Skin of body (tissue), 2 donors: ENCODE data around the gene SNX6. TPM values are rescaled to one million over a fixed set of nuclear protein-coding genes. Genes with fewer than 3 reads are reported as not detected.
"Not testable (repeated sequence)": the region's sequence is repeated elsewhere in the genome, so short reads cannot be mapped to it uniquely, and the experiment has no call there.

Experiments
- DNase-seq: peaks from one replicate; lab custom pipeline; 2025; lab: John Stamatoyannopoulos, UW
- total RNA-seq: library from RNA; depleted of rRNA; stranded (reverse); fragments of >200 nt; gene quantifications from one replicate; pipeline ENCODE4 v1.2.3, GENCODE V29; 2014

SNX6 gene
- total RNA-seq, result 81.2 TPM

DNA sequence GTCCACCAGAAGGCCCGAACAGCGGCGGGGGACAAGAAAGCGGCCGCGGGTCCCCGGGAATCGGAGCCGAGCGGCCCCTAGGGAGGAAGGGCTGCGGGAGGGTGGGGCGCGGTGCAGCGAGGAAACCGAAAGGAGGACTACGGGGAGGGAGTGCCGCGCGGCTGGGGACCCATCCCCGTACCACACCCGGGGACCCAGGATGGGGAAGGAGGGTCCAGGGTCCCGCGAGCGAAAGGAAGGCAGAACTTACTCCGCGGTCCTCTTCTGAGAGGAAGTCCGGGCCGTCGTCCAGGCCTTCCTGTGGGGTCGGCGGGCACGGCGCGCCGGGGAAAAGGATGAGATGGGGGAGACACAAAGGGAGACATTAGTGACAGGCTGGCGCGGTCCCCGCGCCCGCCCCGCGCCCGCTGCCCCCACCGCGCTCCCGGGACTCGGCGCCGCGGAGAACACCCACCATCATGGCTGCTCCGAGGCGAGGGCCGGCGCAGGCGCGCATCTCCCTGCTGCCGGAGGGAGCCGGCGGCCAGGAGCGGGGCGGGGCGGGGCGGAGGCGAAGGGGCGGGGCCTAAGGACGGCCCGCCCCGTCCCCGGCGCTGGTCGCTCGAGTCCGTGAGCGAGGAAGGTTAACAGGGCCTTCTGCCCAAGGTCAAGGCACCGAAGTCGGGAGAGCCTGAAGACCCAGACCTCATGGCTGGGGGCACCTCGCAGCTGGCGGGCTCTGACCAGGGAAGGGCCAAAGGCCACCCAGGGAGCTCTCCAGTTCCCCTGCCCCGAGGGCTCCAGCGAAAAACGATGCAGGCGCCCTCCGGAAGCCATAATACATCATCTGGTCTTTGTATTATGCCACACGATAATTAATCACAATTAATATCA lies at the start of gene SNX6:
Gene SNX6 (minus strand): TSS at position 492 of the 873 bp plus-strand sequence. CDS start 32 bp downstream, at position 460.
- peak; percentile 58 for DNase-seq

GRCh38 chr14:34678735-34679134 lies 48.8 kb upstream of the SNX6 start:
- DNase-seq, result no peak

- DNase-seq, result peak; percentile 56
Observed at GRCh38 chr14:34678306-34678705, 48.4 kb upstream of the SNX6 start.

GRCh38 chr14:34676516-34677211 lies 46.7 kb upstream of the SNX6 start:
- no peak for DNase-seq

DNA sequence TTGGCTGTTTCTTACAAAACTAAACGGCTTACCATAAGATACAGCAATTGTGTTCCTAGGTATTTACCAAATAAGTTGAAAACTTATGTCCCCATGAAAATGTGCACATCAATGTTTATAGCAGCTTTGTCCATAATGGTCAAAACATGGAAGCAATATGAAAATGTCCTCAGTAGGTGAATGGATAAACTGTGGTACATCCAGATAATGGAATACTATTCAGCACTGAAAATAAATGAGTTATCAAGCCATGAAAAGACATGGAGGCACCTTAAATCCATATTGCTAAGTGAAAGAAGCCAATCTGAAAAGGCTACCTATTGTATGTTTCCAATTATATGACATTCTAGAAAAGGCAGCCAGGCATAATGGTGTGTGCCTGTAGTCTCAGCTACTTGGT lies 43.8 kb upstream of the SNX6 start:
- DNase-seq, result no peak

DNA sequence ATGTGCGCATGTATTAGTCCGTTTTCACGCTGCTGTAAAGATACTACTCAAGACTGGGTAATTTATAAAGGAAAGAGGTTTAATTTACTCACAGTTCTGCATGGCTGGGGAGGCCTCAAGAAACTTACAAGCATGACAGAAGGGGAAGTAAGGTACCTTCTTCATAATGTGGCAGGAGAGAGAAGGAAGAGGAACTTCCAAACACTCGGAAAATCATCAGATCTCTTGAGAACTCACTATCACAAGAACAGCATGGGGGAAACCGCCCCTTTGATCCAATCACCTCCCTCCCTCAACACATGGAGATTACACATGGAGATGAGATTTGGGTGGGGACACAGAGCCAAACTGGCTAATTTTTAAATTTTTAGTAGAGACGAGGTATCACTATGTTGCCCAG lies 41.8 kb upstream of the SNX6 start:
- no peak for DNase-seq

DNA sequence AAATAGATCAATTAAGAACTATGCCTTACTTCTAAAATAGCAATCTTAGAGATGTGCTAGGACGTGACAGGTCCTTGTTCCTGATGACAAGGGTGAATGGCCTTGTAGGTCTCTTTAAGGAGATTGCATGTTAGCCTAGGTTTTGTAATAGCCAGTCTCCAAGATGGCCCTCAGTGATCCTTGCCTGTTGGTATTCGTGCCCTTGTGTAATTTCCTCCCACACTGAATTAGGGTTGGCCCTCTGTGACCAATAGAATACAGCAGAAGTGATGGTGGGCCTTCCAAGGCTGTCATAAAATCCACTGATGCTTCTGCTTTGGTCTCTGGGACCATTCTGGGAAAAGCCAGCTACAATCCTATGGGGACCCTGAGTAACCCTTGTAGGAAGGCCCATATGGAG lies 38.2 kb upstream of the SNX6 start:
- DNase-seq, result no peak

- no peak for DNase-seq
Observed at GRCh38 chr14:34667007-34667406, 37.1 kb upstream of the SNX6 start.

- DNase-seq, result peak; percentile 76
Observed at GRCh38 chr14:34665785-34666435, 36.0 kb upstream of the SNX6 start.

- DNase-seq, result no peak
Observed at GRCh38 chr14:34662561-34663088, 32.7 kb upstream of the SNX6 start.

DNA sequence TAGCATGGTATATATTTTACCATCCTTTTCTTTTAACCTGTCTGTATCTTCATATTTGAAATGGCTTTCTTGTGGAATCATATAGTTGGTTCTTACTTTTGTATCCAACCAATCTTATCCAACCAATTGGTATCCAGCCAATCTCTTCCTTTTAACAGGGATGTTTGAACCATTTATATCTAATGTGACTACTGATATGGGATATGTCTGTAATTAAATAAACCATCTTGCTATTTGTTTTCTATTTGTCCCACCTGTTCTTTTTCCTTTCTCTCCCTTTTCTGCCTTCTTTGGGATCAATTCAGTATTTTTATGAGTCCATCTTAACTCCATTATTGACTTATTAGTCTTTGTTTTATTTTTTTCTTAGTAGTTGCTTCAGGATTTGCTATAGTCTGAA lies 30.8 kb upstream of the SNX6 start:
- no peak for DNase-seq

DNA sequence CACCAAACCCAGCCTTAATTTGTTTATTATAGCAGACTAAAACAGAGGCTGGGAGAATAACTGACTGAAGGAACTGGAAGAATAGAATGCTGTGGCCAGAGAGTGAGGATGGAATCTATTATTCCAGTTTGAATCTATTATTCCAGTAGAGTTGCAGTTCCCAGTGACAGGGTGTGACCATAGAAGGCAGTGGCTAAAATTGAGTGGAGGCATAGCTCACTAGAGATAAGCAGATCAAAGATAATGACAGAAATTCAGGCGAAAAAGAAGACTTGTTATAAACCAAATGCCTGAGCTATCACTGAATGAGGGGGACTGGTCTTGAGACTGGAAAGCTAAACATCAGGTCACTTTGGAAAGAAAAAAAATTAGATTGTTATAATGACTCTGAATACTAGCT lies 26.0 kb upstream of the SNX6 start:
- no peak for DNase-seq

GRCh38 chr14:34653073-34653472 lies 23.1 kb upstream of the SNX6 start:
- DNase-seq, result not testable (repeated sequence)

- DNase-seq, result not testable (repeated sequence)
Observed at GRCh38 chr14:34652348-34652747, 22.4 kb upstream of the SNX6 start.

- no peak for DNase-seq
Observed at GRCh38 chr14:34650786-34651584, 21.0 kb upstream of the SNX6 start.

DNA sequence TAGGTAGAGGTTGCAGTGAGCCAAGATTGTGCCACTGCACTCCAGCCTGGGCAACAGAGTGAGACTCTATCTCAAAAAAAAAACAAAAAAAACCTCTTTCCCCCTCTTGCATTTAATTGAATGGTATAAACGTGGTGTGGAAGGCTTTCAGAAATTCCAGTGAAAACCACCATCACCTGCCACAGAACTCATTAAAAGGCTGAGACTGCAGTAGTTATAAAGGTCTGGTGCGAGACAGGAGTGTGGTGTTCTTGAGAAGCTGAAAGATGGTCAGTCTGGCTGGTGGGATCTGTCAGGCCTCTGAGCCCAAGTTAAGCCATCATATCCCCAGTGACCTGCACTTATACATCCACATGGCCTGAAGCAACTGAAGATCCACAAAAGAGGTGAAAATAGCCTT lies 20.1 kb upstream of the SNX6 start:
- not testable (repeated sequence) for DNase-seq

DNA sequence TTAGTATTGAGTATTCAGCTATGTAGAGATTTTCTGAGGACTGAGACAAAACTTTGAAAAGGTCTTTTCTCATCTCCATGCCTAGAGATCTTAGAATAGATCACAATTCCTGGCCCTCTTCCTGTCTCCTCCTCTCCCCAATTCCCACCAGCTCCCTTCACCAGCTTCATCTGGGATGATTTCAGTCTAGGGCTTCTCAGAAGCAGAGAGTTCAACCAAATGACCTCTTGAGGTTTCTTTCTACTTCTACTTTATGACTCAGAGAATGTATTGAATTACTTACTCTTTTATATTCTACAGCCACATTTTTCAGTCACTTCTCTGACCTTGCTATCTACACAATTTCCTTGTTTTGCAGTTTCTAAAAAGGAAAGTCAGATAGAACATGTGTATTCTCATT lies 19.4 kb upstream of the SNX6 start:
- no peak for DNase-seq

DNA sequence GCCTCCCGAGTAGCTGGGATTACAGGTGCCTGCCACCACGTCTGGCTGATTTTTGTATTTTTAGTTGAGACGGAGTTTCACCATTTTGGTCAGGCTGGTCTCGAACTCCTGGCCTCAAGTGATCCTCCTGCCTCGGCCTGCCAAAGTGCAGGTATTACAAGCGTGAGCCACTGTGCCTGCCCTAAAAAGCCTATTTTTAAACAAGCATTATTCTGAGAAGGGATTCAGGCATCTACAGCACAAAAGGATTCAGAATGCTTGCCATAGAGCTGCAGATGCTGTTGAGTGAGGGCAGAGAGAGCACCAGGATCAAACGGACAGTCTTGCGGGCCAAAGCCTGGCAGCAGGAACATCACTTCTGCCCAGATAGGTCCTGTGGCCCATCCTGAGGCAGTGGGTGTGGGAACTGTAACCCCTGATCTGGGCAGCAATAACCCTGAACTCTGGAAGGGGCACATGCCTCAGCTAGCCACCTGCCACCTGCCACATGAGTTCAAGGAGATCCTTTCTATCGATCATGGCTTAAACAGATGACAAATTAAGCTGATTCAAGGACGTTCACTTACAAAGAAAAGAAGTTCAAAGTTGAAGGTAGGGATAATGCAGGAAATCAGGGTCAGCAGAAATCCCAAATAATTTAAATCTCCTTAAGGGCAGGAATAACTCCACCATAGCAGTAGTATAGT lies 16.8 kb upstream of the SNX6 start:
- no peak for DNase-seq

- DNase-seq, result no peak
Observed at GRCh38 chr14:34643361-34643760, 13.4 kb upstream of the SNX6 start.

GRCh38 chr14:34642595-34642994 lies 12.6 kb upstream of the SNX6 start:
- no peak for DNase-seq

- DNase-seq, result no peak
Observed at GRCh38 chr14:34640826-34641225, 10.9 kb upstream of the SNX6 start.
